Endothelial cell of umbilical vein (primary cell): ENCODE results near the gene TUBB4B. TPM values are rescaled to one million over a fixed set of nuclear protein-coding genes. Genes with fewer than 3 reads are reported as not detected.
A peak's percentile ranks its signal among the peaks of the same experiment; 100 is the strongest.

ENCODE experiments used
- BruUV-seq: library from RNA; stranded (reverse); fragments of 400-500 nt; replicated peaks from 2 replicates; lab custom pipeline; 2021; lab: Mats Ljungman, UMichigan
- CTCF ChIA-PET: fragments of 300-600, 350-600 bp; sonication (Branson Sonifier 250); formaldehyde crosslinking; loops from one replicate; lab custom pipeline; 2021; ENCODE audit warnings: antibody characterized with exemption, inconsistent platforms; lab: Charles Lee
- POLR2A ChIA-PET: fragments of 300-600, 350-600 bp; sonication (Branson Sonifier 250); formaldehyde crosslinking; loops from one replicate; lab custom pipeline; 2021; ENCODE audit warnings: antibody characterized with exemption, inconsistent platforms; lab: Charles Lee
- DNase-seq: peaks from one replicate; pipeline ENCODE4 v3.0.0-alpha.2; 2011; ENCODE audit warnings: low read depth, low spot score
- FAIRE-seq: peaks from 2 replicates; lab custom pipeline; 2011; peaks lifted over from hg19 to GRCh38; lab: Jason Lieb, UNC
- H2AFZ ChIP-seq: 2 replicates; pipeline ENCODE4 v1.6.0; 2012; ENCODE audit warnings: low read depth, low read length, control low read depth, inconsistent platforms
- H3K27ac ChIP-seq: 2 replicates; pipeline ENCODE4 v1.5.1; 2011; ENCODE audit warnings: low read depth, mild to moderate bottlenecking, control low read depth, low read length, moderate library complexity; ENCODE audit not compliant: insufficient read depth
- H3K27me3 ChIP-seq, 2 experiments: 2 replicates each; pipeline versions ENCODE4 v1.6.0 to v1.6.1; 2011; ENCODE audit warnings: low read length in 2 of 2, mixed read lengths in 1 of 2; ENCODE audit not compliant: control insufficient read depth in 2 of 2, insufficient read depth in 2 of 2
- H3K36me3 ChIP-seq, 2 experiments: 2 replicates in 1 of 2; 3 replicates in 1 of 2; pipeline ENCODE4 v1.5.1; 2011; ENCODE audit warnings: low read length in 2 of 2, mild to moderate bottlenecking in 1 of 2, moderate library complexity in 1 of 2; ENCODE audit not compliant: control insufficient read depth in 2 of 2, insufficient read depth in 2 of 2; ENCODE audit errors: extremely low read depth in 1 of 2
- H3K4me1 ChIP-seq: 3 replicates; pipeline ENCODE4 v1.5.1; 2011; ENCODE audit warnings: mild to moderate bottlenecking, low read length; ENCODE audit not compliant: control insufficient read depth, insufficient read depth; ENCODE audit errors: extremely low read depth
- H3K4me2 ChIP-seq: 2 replicates; pipeline ENCODE4 v1.6.1; 2011; ENCODE audit warnings: low read length, control low read depth, mixed read lengths; ENCODE audit not compliant: insufficient read depth
- H3K4me3 ChIP-seq, 3 experiments: fragments of 200-600 bp in 1 of 3; sonication (generic), shearing (Covaris generic) in 1 of 3; replicated peaks in 1 of 3; 2 replicates each; pipeline ENCODE4 v1.5.1; 2011 to 2016; ENCODE audit warnings: control low read depth in 3 of 3, low read length in 3 of 3, mild to moderate bottlenecking in 2 of 3, inconsistent platforms in 1 of 3, low read depth in 1 of 3, moderate library complexity in 1 of 3; ENCODE audit not compliant: insufficient read depth in 1 of 3
- H3K79me2 ChIP-seq: 2 replicates; pipeline ENCODE4 v1.6.0; 2012; ENCODE audit warnings: low read length, inconsistent platforms; ENCODE audit not compliant: control insufficient read depth, insufficient read depth
- H3K9ac ChIP-seq: replicated peaks from 2 replicates; pipeline ENCODE3; 2011; ENCODE audit warnings: low read length, control low read depth; ENCODE audit not compliant: insufficient read depth; ENCODE audit errors: extremely low read depth
- H3K9me1 ChIP-seq: replicated peaks from 3 replicates; pipeline ENCODE4 v1.6.0; 2011; ENCODE audit warnings: mild to moderate bottlenecking, low read length; ENCODE audit not compliant: control insufficient read depth, insufficient read depth; ENCODE audit errors: extremely low read depth
- H3K9me3 ChIP-seq: replicated peaks from 2 replicates; pipeline ENCODE4 v1.5.1; 2012; ENCODE audit warnings: low read length, inconsistent platforms; ENCODE audit not compliant: control insufficient read depth, insufficient read depth
- H4K20me1 ChIP-seq: replicated peaks from 2 replicates; pipeline ENCODE3; 2011; ENCODE audit warnings: mild to moderate bottlenecking, low read length; ENCODE audit not compliant: control insufficient read depth, insufficient read depth; ENCODE audit errors: extremely low read depth
- EZH2 ChIP-seq: IDR thresholded peaks from 2 replicates; pipeline ENCODE4 v1.6.1; 2012; ENCODE audit warnings: borderline replicate concordance, low read depth, mild to moderate bottlenecking, moderate library complexity, low read length, inconsistent platforms; ENCODE audit not compliant: severe bottlenecking
- FOS ChIP-seq: IDR thresholded peaks from 2 replicates; pipeline ENCODE4 v1.6.1; 2011; ENCODE audit warnings: mild to moderate bottlenecking, low read length, moderate library complexity, borderline replicate concordance; ENCODE audit not compliant: insufficient read depth
- GATA2 ChIP-seq: IDR thresholded peaks from 2 replicates; pipeline ENCODE4 v1.7.0; 2011; ENCODE audit warnings: low read depth, mild to moderate bottlenecking, moderate library complexity, mixed read lengths, low read length; ENCODE audit not compliant: insufficient read length, insufficient read depth
- JUN ChIP-seq: IDR thresholded peaks from 2 replicates; pipeline ENCODE4 v1.6.1; 2011; ENCODE audit warnings: borderline replicate concordance, low read depth; ENCODE audit not compliant: insufficient read length, insufficient read depth
- MYC ChIP-seq: IDR thresholded peaks from one replicate; pipeline ENCODE4 v1.6.1; 2011; ENCODE audit warnings: mild to moderate bottlenecking, low read depth, low read length
- POLR2A ChIP-seq: IDR thresholded peaks from 2 replicates; pipeline ENCODE4 v1.6.1; 2012; ENCODE audit warnings: low read depth, mild to moderate bottlenecking, control low read depth, low read length
- POLR2AphosphoS5 ChIP-seq: IDR thresholded peaks from 2 replicates; pipeline ENCODE4 v1.6.1; 2012; ENCODE audit warnings: low read depth, mild to moderate bottlenecking, control low read depth, low read length, moderate library complexity; ENCODE audit not compliant: insufficient read depth
- dilution Hi-C: fragments of 300-500 bp; cut with MboI; formaldehyde crosslinking; loops from one replicate; pipeline ENCODE4 v1.15.0; 2019; ENCODE audit warnings: low sequenced_read_pairs; ENCODE audit not compliant: extremely low pct_ligation_motif_present
- intact Hi-C: fragments of 100-400 bp; cut with micrococcal nuclease; formaldehyde crosslinking; loops from one replicate; pipeline ENCODE4 v1.10.0; 2022
- polyA plus RNA-seq, 4 experiments: library from polyadenylated mRNA; depleted of rRNA in 3 of 4; stranded (reverse) in 3 of 4; unstranded in 1 of 4; fragments of >200 nt; gene quantifications; 2 replicates each; pipeline versions ENCODE4 v1.2.1 to v1.2.3, GENCODE V29; 2011 to 2012; ENCODE audit warnings: missing spikeins in 1 of 4
- total RNA-seq: library from RNA; stranded (reverse); gene quantifications from 2 replicates; pipeline ENCODE4 v1.2.3, GENCODE V29; 2021
- TF ChIP-seq, protein P1 (sequence below), 2 donors: IDR thresholded peaks; 1 replicate in 1 of 2; 2 replicates in 1 of 2; pipeline ENCODE4 v1.5.1; 2011; ENCODE audit warnings: low read length in 2 of 2, mild to moderate bottlenecking in 2 of 2, moderate library complexity in 2 of 2, control low read depth in 1 of 2, inconsistent platforms in 1 of 2, low read depth in 1 of 2; ENCODE audit not compliant: insufficient read depth in 1 of 2; ENCODE audit errors: extremely low read depth in 1 of 2
- TF ChIP-seq, protein P2 (sequence below): IDR thresholded peaks from 2 replicates; pipeline ENCODE4 v1.6.1; 2011; ENCODE audit not compliant: insufficient read depth, insufficient read length

Gene TUBB4B
- total and polyA plus RNA-seq, 2 donors (not counting 3 experiments of a cell fraction or from before 2014, with no cell fraction given): 418 to 558 TPM

DNA sequence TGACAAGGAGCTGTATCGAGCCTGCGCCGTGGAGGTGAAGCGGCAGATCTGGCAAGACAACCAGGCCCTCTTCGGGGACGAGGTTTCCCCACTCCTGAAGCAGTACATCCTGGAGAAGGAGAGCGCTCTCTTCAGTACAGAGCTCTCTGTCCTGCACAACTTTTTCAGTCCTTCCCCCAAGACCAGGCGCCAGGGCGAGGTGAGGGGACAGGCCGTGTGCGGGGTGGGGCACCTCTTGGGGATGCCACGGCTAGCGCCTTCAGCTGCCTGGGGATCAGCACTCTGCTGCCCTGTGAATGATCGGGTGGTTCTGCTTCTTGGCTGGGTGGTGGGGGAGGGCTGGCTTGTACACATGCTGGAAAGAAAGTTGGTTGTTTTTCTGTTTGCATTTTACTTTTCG is 15.8 kb downstream of the TUBB4B start:
- H3K27me3 ChIP-seq: no peaks in the 10 kb centered on the region
- BruUV-seq: no TSS peak
- dilution Hi-C loops: no loop called here
- peak overlapping the region; percentile 71 for H3K4me2 ChIP-seq
- FAIRE-seq (no peak), DNase-seq (no peak)
- H3K4me1 ChIP-seq: peaks cover 14% of the 10 kb centered on the region
- no peak overlapping the region for H2AFZ ChIP-seq
- TF ChIP-seq, protein P1, sequence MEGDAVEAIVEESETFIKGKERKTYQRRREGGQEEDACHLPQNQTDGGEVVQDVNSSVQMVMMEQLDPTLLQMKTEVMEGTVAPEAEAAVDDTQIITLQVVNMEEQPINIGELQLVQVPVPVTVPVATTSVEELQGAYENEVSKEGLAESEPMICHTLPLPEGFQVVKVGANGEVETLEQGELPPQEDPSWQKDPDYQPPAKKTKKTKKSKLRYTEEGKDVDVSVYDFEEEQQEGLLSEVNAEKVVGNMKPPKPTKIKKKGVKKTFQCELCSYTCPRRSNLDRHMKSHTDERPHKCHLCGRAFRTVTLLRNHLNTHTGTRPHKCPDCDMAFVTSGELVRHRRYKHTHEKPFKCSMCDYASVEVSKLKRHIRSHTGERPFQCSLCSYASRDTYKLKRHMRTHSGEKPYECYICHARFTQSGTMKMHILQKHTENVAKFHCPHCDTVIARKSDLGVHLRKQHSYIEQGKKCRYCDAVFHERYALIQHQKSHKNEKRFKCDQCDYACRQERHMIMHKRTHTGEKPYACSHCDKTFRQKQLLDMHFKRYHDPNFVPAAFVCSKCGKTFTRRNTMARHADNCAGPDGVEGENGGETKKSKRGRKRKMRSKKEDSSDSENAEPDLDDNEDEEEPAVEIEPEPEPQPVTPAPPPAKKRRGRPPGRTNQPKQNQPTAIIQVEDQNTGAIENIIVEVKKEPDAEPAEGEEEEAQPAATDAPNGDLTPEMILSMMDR (IDR thresholded peaks at IDR 0.05; ENCODE audit: extremely low read depth in 1 of 2, insufficient read depth in 1 of 2, low read depth in 1 of 2, low read length in 2 of 2): no peak
- TF ChIP-seq POLR2AphosphoS5: no peak
- TF ChIP-seq, protein P2, sequence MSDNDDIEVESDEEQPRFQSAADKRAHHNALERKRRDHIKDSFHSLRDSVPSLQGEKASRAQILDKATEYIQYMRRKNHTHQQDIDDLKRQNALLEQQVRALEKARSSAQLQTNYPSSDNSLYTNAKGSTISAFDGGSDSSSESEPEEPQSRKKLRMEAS: no peak
- TF ChIP-seq EZH2: no peak
- no peak for TF ChIP-seq GATA2
- TF ChIP-seq POLR2A: no peak
- TF ChIP-seq FOS: no peak
- no peak for TF ChIP-seq MYC
- no peak for TF ChIP-seq JUN
- H3K9me3 ChIP-seq: no peaks in the 10 kb centered on the region
- no peak overlapping the region for H3K9ac ChIP-seq
- CTCF ChIA-PET: interaction anchor here (0.9 to 4.4 kb wide), 3 partner anchors 20 to 166 kb away, joined by 3 to 31 read pairs (median 4); partner anchors contain the start of genes EXD3, NOXA1 and TOR4A
- H3K36me3 ChIP-seq: peaks cover 2 to 5% of the 10 kb centered on the region in 2 experiments
- intact Hi-C loops: no loop called here
- H3K9me1 ChIP-seq: no peaks in the 10 kb centered on the region
- H3K79me2 ChIP-seq: peaks cover 18% of the 10 kb centered on the region
- H3K27ac ChIP-seq: no peak overlapping the region
- POLR2A ChIA-PET: interaction anchor here (1.8 kb wide), 1 partner anchor 16 kb away, joined by 14 read pairs; the partner anchor contains the start of gene TUBB4B
- no peak overlapping the region for H3K4me3 ChIP-seq
- H4K20me1 ChIP-seq: no peaks in the 10 kb centered on the region
